GM23338 (cell line): ENCODE data around the gene CEACAM4. TPM values are rescaled to one million over a fixed set of nuclear protein-coding genes. Genes with fewer than 3 reads are reported as not detected.

Experiments used
- ATAC-seq: fragments of 200-7000 bp; cut with Tn5 transposase; 3 replicates; pipeline ENCODE4 v1.9.1; 2020
- DNase-seq: peaks from one replicate; pipeline ENCODE4 v3.0.0-alpha.2; 2015; ENCODE audit warnings: low spot score
- H2AFZ ChIP-seq: fragments of 200-600 bp; sonication (generic); 2 replicates; pipeline ENCODE4 v1.8.0; 2016; ENCODE audit warnings: antibody characterized with exemption, mild to moderate bottlenecking, moderate library complexity
- H3F3A ChIP-seq: fragments of 200-600 bp; sonication (generic); replicated peaks from 2 replicates; pipeline ENCODE4 v1.8.0; 2017; ENCODE audit warnings: antibody characterized with exemption, mixed run types, low read depth
- H3K27ac ChIP-seq: fragments of 200-600 bp; sonication (generic); 2 replicates; pipeline ENCODE4 v1.6.1; 2016; ENCODE audit warnings: low read depth
- H3K27me3 ChIP-seq: fragments of 200-600 bp; sonication (generic); 2 replicates; pipeline ENCODE4 v1.8.0; 2016; ENCODE audit warnings: mild to moderate bottlenecking, mixed run types, moderate library complexity; ENCODE audit not compliant: insufficient read depth
- H3K36me3 ChIP-seq: fragments of 200-600 bp; sonication (generic); 2 replicates; pipeline ENCODE4 v1.8.0; 2016; ENCODE audit warnings: mild to moderate bottlenecking; ENCODE audit not compliant: insufficient read depth
- H3K4me1 ChIP-seq: fragments of 200-600 bp; sonication (generic); 2 replicates; pipeline ENCODE4 v1.8.0; 2016; ENCODE audit warnings: mild to moderate bottlenecking, moderate library complexity; ENCODE audit not compliant: insufficient read depth
- H3K4me2 ChIP-seq: fragments of 200-600 bp; sonication (generic); 2 replicates; pipeline ENCODE4 v1.7.1; 2017; ENCODE audit warnings: mixed run types
- H3K4me3 ChIP-seq: fragments of 200-600 bp; sonication (generic); 2 replicates; pipeline ENCODE4 v1.6.1; 2016; ENCODE audit warnings: mixed run types
- H3K79me2 ChIP-seq: fragments of 200-600 bp; sonication (generic); replicated peaks from 2 replicates; pipeline ENCODE4 v1.8.0; 2017; ENCODE audit warnings: mild to moderate bottlenecking; ENCODE audit not compliant: insufficient read depth
- H3K9me2 ChIP-seq: fragments of 200-600 bp; sonication (generic); 2 replicates; pipeline ENCODE4 v1.8.0; 2017; ENCODE audit not compliant: insufficient read depth
- H4K20me1 ChIP-seq: fragments of 200-600 bp; sonication (generic); replicated peaks from 2 replicates; pipeline ENCODE4 v1.8.0; 2017; ENCODE audit warnings: mild to moderate bottlenecking; ENCODE audit not compliant: insufficient read depth
- H3K27ac Mint-ChIP-seq: 2 replicates; pipeline ENCODE4 v1.8.0; 2020; ENCODE audit warnings: inconsistent platforms, mild to moderate bottlenecking, moderate library complexity, mixed read lengths
- H3K27me3 Mint-ChIP-seq: 3 replicates; pipeline ENCODE4 v1.8.0; 2022; ENCODE audit warnings: low read depth, mild to moderate bottlenecking, moderate library complexity, mixed read lengths, inconsistent platforms; ENCODE audit not compliant: insufficient read depth, poor library complexity
- H3K36me3 Mint-ChIP-seq: 3 replicates; pipeline ENCODE4 v1.8.0; 2021; ENCODE audit warnings: low read depth, mild to moderate bottlenecking, inconsistent platforms, moderate library complexity, mixed read lengths
- H3K4me1 Mint-ChIP-seq: 3 replicates; pipeline ENCODE4 v1.8.0; 2020; ENCODE audit warnings: mild to moderate bottlenecking, inconsistent platforms, mixed read lengths
- H3K4me3 Mint-ChIP-seq: 3 replicates; pipeline ENCODE4 v1.8.0; 2021; ENCODE audit warnings: moderate library complexity, mild to moderate bottlenecking, inconsistent platforms, mixed read lengths
- H3K9me3 Mint-ChIP-seq: 3 replicates; pipeline ENCODE4 v1.8.0; 2020; ENCODE audit warnings: moderate library complexity, mild to moderate bottlenecking, inconsistent platforms, mixed read lengths
- CREB1 ChIP-seq: fragments of 250-450 bp; sonication (Bioruptor Pico); IDR thresholded peaks from 2 replicates; pipeline ENCODE4 v1.5.0; 2020; ENCODE audit warnings: low read depth, mild to moderate bottlenecking, moderate library complexity
- EZH2 ChIP-seq: fragments of 200-600 bp; sonication (generic); IDR thresholded peaks from one replicate; pipeline ENCODE4 v1.8.0; 2017; ENCODE audit warnings: antibody characterized with exemption, mild to moderate bottlenecking, low read depth; ENCODE audit not compliant: unreplicated experiment
- EZH2phosphoT487 ChIP-seq: fragments of 200-600 bp; sonication (generic); IDR thresholded peaks from one replicate; pipeline ENCODE4 v1.8.1; 2018; ENCODE audit warnings: antibody characterized with exemption; ENCODE audit not compliant: unreplicated experiment
- JUNB ChIP-seq: IDR thresholded peaks from one replicate; pipeline ENCODE4 v1.6.1; 2016; ENCODE audit warnings: antibody characterized with exemption; ENCODE audit not compliant: unreplicated experiment
- NANOG ChIP-seq: IDR thresholded peaks from 2 replicates; pipeline ENCODE4 v1.6.1; 2016; ENCODE audit warnings: antibody characterized with exemption, borderline replicate concordance
- POLR2AphosphoS5 ChIP-seq: IDR thresholded peaks from 2 replicates; pipeline ENCODE4 v1.6.1; 2016; ENCODE audit warnings: antibody characterized with exemption, low read depth
- ZNF331 ChIP-seq: fragments of 250-450 bp; sonication (Bioruptor Pico); IDR thresholded peaks from 2 replicates; pipeline ENCODE4 v1.5.0; 2020; ENCODE audit warnings: low read depth, mild to moderate bottlenecking, moderate library complexity
- polyA plus RNA-seq: library from polyadenylated mRNA; unstranded; fragments of >200 nt; fragmentation: Nextera tagmentation; extraction: Ambion mirVana; gene quantifications from 2 replicates; pipeline ENCODE4 v1.2.1, GENCODE V29; 2016
- total RNA-seq: library from RNA; depleted of rRNA; stranded (reverse); fragments of >200 nt; shearing (Covaris generic); gene quantifications from 2 replicates; pipeline ENCODE4 v1.2.3, GENCODE V29; 2014
- TF ChIP-seq, protein P1 (sequence below), 2 experiments: fragments of 200-600 bp in 1 of 2; sonication (generic) in 1 of 2; conservative IDR thresholded peaks; 2 replicates each; pipeline versions ENCODE4 v1.5.1 to v1.6.1; 2016 to 2017; ENCODE audit warnings: antibody characterized with exemption in 2 of 2, low read depth in 2 of 2, mild to moderate bottlenecking in 2 of 2, moderate library complexity in 1 of 2
- TF ChIP-seq, protein P2 (sequence below): IDR thresholded peaks from 2 replicates; pipeline ENCODE4 v1.6.1; 2016; ENCODE audit warnings: antibody characterized with exemption
- TF ChIP-seq, protein P3 (sequence below): fragments of 250-450 bp; sonication (Bioruptor Pico); IDR thresholded peaks from 2 replicates; pipeline ENCODE4 v1.5.0; 2020; ENCODE audit warnings: mild to moderate bottlenecking, moderate library complexity

The CEACAM4 gene
- total and polyA plus RNA-seq, 2 experiments from 2014 or later: not detected

DNA sequence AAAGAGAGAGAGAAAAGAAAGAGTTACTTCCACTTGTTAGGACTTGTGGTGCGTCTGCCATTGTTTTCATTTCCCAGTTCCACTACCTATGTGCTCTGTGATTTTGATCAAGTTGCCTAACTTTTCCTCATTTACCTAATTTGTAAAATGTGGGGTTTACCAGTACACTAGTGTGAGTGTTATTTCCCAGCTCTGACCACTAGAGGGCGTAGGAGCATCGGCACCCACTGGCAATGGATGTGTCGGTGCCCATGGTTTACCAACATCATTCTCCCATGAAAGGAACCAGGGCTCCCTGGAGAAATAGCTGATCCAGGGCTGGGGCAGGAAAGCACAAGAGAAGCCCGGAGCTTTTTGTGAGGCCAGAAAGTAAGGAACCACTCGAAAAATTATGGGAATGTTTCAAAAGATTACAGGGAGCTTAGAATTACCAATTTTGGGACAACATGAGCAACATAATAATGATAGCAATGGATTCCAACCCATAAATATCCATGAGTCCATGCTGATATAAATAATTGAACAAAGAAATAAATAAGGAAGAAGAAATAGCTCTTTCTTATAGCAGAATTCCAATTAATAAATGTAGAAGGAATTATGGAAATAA, 15.1 kb upstream of the CEACAM4 start:
- H3F3A ChIP-seq: no peaks in the 10 kb centered on the region
- H4K20me1 ChIP-seq: no peaks in the 10 kb centered on the region
- no peaks in the 10 kb centered on the region for H3K4me1 Mint-ChIP-seq
- H3K9me3 Mint-ChIP-seq: no peaks in the 10 kb centered on the region
- H3K9me2 ChIP-seq: no peaks in the 10 kb centered on the region
- DNase-seq: peak; percentile 80
- ATAC-seq: peak; percentile 95
- no peaks in the 10 kb centered on the region for H3K27me3 ChIP-seq
- no peak overlapping the region for H3K4me3 Mint-ChIP-seq
- H3K27ac ChIP-seq: no peak overlapping the region
- no peak overlapping the region for H3K4me2 ChIP-seq
- H3K4me3 ChIP-seq: no peak overlapping the region
- no peaks in the 10 kb centered on the region for H3K79me2 ChIP-seq
- no peak overlapping the region for H2AFZ ChIP-seq
- no peaks in the 10 kb centered on the region for H3K27me3 Mint-ChIP-seq
- no peaks in the 10 kb centered on the region for H3K36me3 Mint-ChIP-seq
- H3K36me3 ChIP-seq: no peaks in the 10 kb centered on the region
- H3K4me1 ChIP-seq: no peaks in the 10 kb centered on the region
- TF ChIP-seq, protein P1, sequence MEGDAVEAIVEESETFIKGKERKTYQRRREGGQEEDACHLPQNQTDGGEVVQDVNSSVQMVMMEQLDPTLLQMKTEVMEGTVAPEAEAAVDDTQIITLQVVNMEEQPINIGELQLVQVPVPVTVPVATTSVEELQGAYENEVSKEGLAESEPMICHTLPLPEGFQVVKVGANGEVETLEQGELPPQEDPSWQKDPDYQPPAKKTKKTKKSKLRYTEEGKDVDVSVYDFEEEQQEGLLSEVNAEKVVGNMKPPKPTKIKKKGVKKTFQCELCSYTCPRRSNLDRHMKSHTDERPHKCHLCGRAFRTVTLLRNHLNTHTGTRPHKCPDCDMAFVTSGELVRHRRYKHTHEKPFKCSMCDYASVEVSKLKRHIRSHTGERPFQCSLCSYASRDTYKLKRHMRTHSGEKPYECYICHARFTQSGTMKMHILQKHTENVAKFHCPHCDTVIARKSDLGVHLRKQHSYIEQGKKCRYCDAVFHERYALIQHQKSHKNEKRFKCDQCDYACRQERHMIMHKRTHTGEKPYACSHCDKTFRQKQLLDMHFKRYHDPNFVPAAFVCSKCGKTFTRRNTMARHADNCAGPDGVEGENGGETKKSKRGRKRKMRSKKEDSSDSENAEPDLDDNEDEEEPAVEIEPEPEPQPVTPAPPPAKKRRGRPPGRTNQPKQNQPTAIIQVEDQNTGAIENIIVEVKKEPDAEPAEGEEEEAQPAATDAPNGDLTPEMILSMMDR (conservative IDR thresholded peaks at IDR 0.05; ENCODE audit: low read depth in 2 of 2): peak; percentile 96
- TF ChIP-seq NANOG: no peak
- no peak overlapping the region for H3K27ac Mint-ChIP-seq

DNA sequence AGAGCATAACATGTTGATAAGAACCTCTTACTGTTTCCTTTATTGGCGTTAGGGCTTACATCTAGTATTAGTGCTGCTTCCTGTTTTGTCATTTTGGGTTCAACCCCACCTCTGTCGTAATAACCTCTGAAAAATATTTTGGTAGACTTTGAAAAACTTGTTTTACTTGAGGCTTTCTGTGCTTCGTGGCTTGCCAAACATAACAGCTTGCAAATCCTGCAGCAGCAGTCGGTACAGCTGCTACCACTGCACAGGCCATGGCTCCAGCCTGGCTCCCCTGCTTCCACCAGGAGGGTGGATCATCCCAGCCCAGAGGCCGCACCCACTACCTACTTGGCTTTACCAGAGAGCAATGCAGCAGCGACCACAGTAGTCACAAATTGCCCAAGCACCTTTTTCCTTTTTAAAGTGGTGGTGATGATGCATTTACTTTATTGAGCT, 11.8 kb upstream of the CEACAM4 start:
- H3K27me3 Mint-ChIP-seq: no peaks in the 10 kb centered on the region
- ATAC-seq (peak; percentile 66), DNase-seq (no peak)
- H3K4me3 Mint-ChIP-seq: no peak overlapping the region
- Histone ChIP-seq H3K4me1 (no peaks in the 10 kb centered on the region), H3K4me3 (no peak overlapping the region), H3K27ac (no peak overlapping the region), H3F3A (no peaks in the 10 kb centered on the region), H3K4me2 (no peak overlapping the region), H3K36me3 (no peaks in the 10 kb centered on the region), H4K20me1 (no peaks in the 10 kb centered on the region), H3K27me3 (no peaks in the 10 kb centered on the region), H2AFZ (no peak overlapping the region), H3K79me2 (no peaks in the 10 kb centered on the region), H3K9me2 (no peaks in the 10 kb centered on the region)
- no peaks in the 10 kb centered on the region; the same call in 2 of the 3 replicates for H3K9me3 Mint-ChIP-seq
- H3K36me3 Mint-ChIP-seq: no peaks in the 10 kb centered on the region
- no peak overlapping the region for H3K27ac Mint-ChIP-seq
- no peaks in the 10 kb centered on the region for H3K4me1 Mint-ChIP-seq
- no peak for TF ChIP-seq EZH2phosphoT487
- no peak for TF ChIP-seq ZNF331 (CRISPR knock-in tag)
- TF ChIP-seq, protein P2, sequence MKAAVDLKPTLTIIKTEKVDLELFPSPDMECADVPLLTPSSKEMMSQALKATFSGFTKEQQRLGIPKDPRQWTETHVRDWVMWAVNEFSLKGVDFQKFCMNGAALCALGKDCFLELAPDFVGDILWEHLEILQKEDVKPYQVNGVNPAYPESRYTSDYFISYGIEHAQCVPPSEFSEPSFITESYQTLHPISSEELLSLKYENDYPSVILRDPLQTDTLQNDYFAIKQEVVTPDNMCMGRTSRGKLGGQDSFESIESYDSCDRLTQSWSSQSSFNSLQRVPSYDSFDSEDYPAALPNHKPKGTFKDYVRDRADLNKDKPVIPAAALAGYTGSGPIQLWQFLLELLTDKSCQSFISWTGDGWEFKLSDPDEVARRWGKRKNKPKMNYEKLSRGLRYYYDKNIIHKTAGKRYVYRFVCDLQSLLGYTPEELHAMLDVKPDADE: no peak
- no peak for TF ChIP-seq JUNB
- TF ChIP-seq NANOG: no peak
- TF ChIP-seq, protein P1 (conservative IDR thresholded peaks at IDR 0.05; ENCODE audit: low read depth in 2 of 2): no peak
- TF ChIP-seq CREB1 (CRISPR knock-in tag): no peak
- TF ChIP-seq, protein P3, sequence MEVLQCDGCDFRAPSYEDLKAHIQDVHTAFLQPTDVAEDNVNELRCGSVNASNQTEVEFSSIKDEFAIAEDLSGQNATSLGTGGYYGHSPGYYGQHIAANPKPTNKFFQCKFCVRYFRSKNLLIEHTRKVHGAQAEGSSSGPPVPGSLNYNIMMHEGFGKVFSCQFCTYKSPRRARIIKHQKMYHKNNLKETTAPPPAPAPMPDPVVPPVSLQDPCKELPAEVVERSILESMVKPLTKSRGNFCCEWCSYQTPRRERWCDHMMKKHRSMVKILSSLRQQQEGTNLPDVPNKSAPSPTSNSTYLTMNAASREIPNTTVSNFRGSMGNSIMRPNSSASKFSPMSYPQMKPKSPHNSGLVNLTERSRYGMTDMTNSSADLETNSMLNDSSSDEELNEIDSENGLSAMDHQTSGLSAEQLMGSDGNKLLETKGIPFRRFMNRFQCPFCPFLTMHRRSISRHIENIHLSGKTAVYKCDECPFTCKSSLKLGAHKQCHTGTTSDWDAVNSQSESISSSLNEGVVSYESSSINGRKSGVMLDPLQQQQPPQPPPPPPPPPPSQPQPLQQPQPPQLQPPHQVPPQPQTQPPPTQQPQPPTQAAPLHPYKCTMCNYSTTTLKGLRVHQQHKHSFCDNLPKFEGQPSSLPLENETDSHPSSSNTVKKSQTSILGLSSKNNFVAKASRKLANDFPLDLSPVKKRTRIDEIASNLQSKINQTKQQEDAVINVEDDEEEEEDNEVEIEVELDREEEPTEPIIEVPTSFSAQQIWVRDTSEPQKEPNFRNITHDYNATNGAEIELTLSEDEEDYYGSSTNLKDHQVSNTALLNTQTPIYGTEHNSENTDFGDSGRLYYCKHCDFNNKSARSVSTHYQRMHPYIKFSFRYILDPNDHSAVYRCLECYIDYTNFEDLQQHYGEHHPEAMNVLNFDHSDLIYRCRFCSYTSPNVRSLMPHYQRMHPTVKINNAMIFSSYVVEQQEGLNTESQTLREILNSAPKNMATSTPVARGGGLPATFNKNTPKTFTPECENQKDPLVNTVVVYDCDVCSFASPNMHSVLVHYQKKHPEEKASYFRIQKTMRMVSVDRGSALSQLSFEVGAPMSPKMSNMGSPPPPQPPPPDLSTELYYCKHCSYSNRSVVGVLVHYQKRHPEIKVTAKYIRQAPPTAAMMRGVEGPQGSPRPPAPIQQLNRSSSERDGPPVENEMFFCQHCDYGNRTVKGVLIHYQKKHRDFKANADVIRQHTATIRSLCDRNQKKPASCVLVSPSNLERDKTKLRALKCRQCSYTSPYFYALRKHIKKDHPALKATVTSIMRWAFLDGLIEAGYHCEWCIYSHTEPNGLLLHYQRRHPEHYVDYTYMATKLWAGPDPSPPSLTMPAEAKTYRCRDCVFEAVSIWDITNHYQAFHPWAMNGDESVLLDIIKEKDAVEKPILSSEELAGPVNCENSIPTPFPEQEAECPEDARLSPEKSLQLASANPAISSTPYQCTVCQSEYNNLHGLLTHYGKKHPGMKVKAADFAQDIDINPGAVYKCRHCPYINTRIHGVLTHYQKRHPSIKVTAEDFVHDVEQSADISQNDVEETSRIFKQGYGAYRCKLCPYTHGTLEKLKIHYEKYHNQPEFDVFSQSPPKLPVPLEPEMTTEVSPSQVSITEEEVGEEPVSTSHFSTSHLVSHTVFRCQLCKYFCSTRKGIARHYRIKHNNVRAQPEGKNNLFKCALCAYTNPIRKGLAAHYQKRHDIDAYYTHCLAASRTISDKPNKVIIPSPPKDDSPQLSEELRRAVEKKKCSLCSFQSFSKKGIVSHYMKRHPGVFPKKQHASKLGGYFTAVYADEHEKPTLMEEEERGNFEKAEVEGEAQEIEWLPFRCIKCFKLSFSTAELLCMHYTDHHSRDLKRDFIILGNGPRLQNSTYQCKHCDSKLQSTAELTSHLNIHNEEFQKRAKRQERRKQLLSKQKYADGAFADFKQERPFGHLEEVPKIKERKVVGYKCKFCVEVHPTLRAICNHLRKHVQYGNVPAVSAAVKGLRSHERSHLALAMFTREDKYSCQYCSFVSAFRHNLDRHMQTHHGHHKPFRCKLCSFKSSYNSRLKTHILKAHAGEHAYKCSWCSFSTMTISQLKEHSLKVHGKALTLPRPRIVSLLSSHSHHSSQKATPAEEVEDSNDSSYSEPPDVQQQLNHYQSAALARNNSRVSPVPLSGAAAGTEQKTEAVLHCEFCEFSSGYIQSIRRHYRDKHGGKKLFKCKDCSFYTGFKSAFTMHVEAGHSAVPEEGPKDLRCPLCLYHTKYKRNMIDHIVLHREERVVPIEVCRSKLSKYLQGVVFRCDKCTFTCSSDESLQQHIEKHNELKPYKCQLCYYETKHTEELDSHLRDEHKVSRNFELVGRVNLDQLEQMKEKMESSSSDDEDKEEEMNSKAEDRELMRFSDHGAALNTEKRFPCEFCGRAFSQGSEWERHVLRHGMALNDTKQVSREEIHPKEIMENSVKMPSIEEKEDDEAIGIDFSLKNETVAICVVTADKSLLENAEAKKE (CRISPR knock-in tag): no peak
- TF ChIP-seq EZH2: no peak
- no peak for TF ChIP-seq POLR2AphosphoS5
